NCI-H2081 (cell line): ENCODE data around the gene TNFRSF21.
"Not testable (repeated sequence)": the region's sequence is repeated elsewhere in the genome, so short reads cannot be mapped to it uniquely, and the experiment has no call there.

Experiments
- DNase-seq, 2 experiments: peaks; one replicate each; lab custom pipeline; 2025; lab: John Stamatoyannopoulos, UW

TNFRSF21 gene

GRCh38 chr6:47288267-47289090, 21.2 kb downstream of the TNFRSF21 start:
- DNase-seq: peak in 1 of 2 experiments; percentile 63

GRCh38 chr6:47286301-47286700, 23.4 kb downstream of the TNFRSF21 start:
- DNase-seq: no peak

GRCh38 chr6:47283993-47284392, 25.7 kb downstream of the TNFRSF21 start:
- no peak for DNase-seq

- DNase-seq: no peak
Observed at GRCh38 chr6:47278545-47278944, 31.2 kb downstream of the TNFRSF21 start.

GRCh38 chr6:47277702-47278101, 32.0 kb downstream of the TNFRSF21 start:
- no peak for DNase-seq

- no peak for DNase-seq
Observed at GRCh38 chr6:47276377-47276776, 33.3 kb downstream of the TNFRSF21 start.

GRCh38 chr6:47275640-47276039, 34.1 kb downstream of the TNFRSF21 start:
- DNase-seq: no peak

GRCh38 chr6:47275132-47275531, 34.6 kb downstream of the TNFRSF21 start:
- DNase-seq: not testable (repeated sequence)

- no peak for DNase-seq
Observed at GRCh38 chr6:47268572-47269187, 41.0 kb downstream of the TNFRSF21 start.

GRCh38 chr6:47267301-47267700, 42.4 kb downstream of the TNFRSF21 start:
- no peak for DNase-seq

GRCh38 chr6:47265971-47266370, 43.7 kb downstream of the TNFRSF21 start:
- DNase-seq: no peak

GRCh38 chr6:47264775-47265184, 44.9 kb downstream of the TNFRSF21 start:
- no peak for DNase-seq

GRCh38 chr6:47263268-47263667, 46.4 kb downstream of the TNFRSF21 start:
- DNase-seq: no peak

- no peak for DNase-seq
Observed at GRCh38 chr6:47262231-47262630, 47.5 kb downstream of the TNFRSF21 start.

- no peak for DNase-seq
Observed at GRCh38 chr6:47261191-47261590, 48.5 kb downstream of the TNFRSF21 start.

- DNase-seq: no peak
Observed at GRCh38 chr6:47260021-47260420, 49.7 kb downstream of the TNFRSF21 start.

- no peak for DNase-seq
Observed at GRCh38 chr6:47258724-47259347, 50.9 kb downstream of the TNFRSF21 start.

- no peak for DNase-seq
Observed at GRCh38 chr6:47256981-47257730, 52.5 kb downstream of the TNFRSF21 start.

GRCh38 chr6:47256361-47256760, 53.3 kb downstream of the TNFRSF21 start:
- DNase-seq: no peak

- DNase-seq: no peak
Observed at GRCh38 chr6:47254906-47255305, 54.8 kb downstream of the TNFRSF21 start.

GRCh38 chr6:47254051-47254450, 55.7 kb downstream of the TNFRSF21 start:
- no peak for DNase-seq

- DNase-seq: no peak
Observed at GRCh38 chr6:47253136-47253535, 56.6 kb downstream of the TNFRSF21 start.
